DND-41 (cell line): Measurements from ENCODE around the gene NAB2.
"Not testable (repeated sequence)": the region's sequence is repeated elsewhere in the genome, so short reads cannot be mapped to it uniquely, and the experiment has no call there.

ENCODE experiments used
- CTCF ChIP-seq: IDR thresholded peaks from 2 replicates; pipeline ENCODE4 v1.5.1; 2012; ENCODE audit warnings: borderline replicate concordance, low read length, moderate library complexity, mild to moderate bottlenecking; ENCODE audit not compliant: poor library complexity, severe bottlenecking; ENCODE audit errors: extremely low read depth
- EZH2 ChIP-seq: IDR thresholded peaks from 3 replicates; pipeline ENCODE4 v1.6.1; 2012; ENCODE audit warnings: borderline replicate concordance, low read depth, mild to moderate bottlenecking, moderate library complexity, low read length, inconsistent platforms; ENCODE audit not compliant: severe bottlenecking

DNA sequence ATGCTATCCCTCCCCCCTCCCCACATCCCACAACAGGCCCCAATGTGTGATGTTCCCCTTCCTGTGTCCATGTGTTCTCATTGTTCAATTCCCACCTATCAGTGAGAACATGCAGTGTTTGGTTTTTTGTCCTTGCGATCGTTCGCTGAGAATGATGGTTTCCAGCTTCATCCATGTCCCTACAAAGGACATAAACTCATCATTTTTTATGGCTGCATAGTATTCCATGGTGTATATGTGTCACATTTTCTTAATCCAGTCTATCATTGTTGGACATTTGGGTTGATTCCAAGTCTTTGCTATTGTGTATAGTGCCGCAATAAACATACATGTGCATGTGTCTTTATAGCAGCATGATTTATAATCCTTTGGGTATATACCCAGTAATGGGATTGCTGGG lies 35.8 kb upstream of the NAB2 start:
- not testable (repeated sequence) for TF ChIP-seq CTCF, EZH2
